Stimulated activated memory B cell treated with anti-CD40 and anti-IgM and Interleukin-4, amounts not matched to agents 10 μg/mL and 1 μg/mL and 100 μg/mL, for 72 hours (primary cell): Measurements from ENCODE around the gene VMAC.

Source experiments
- ATAC-seq: fragments of 150-1000 bp; cut with Tn5 transposase; 2 replicates; pipeline ENCODE4 v1.10.0; 2021
- H3K27ac Mint-ChIP-seq: one replicate; pipeline ENCODE4 v1.8.0; 2022; ENCODE audit warnings: mild to moderate bottlenecking, mixed read lengths
- H3K27me3 Mint-ChIP-seq: one replicate; pipeline ENCODE4 v1.8.0; 2022; ENCODE audit warnings: mixed read lengths
- H3K36me3 Mint-ChIP-seq: one replicate; pipeline ENCODE4 v1.8.0; 2022; ENCODE audit warnings: mixed read lengths
- H3K4me1 Mint-ChIP-seq: one replicate; pipeline ENCODE4 v1.8.0; 2022; ENCODE audit warnings: mixed read lengths
- H3K4me3 Mint-ChIP-seq: one replicate; pipeline ENCODE4 v1.8.0; 2022; ENCODE audit warnings: mild to moderate bottlenecking, moderate library complexity, mixed read lengths
- H3K9me3 Mint-ChIP-seq: one replicate; pipeline ENCODE4 v1.8.0; 2022; ENCODE audit warnings: mixed read lengths

Gene VMAC

GRCh38 chr19:5943623-5944022 lies 39.0 kb downstream of the VMAC start:
- ATAC-seq = no peak
- no peak overlapping the region for H3K27ac Mint-ChIP-seq
- H3K4me3 Mint-ChIP-seq = no peak overlapping the region
- H3K9me3 Mint-ChIP-seq = no peaks in the 10 kb centered on the region
- peaks cover 36% of the 10 kb centered on the region for H3K4me1 Mint-ChIP-seq
- peaks cover 43% of the 10 kb centered on the region for H3K36me3 Mint-ChIP-seq
- H3K27me3 Mint-ChIP-seq = no peaks in the 10 kb centered on the region

- Mint-ChIP-seq H3K36me3 (peaks cover 28% of the 10 kb centered on the region), H3K4me3 (no peak overlapping the region), H3K9me3 (no peaks in the 10 kb centered on the region), H3K27me3 (no peaks in the 10 kb centered on the region), H3K27ac (no peak overlapping the region), H3K4me1 (peaks cover 68% of the 10 kb centered on the region)
- ATAC-seq = no peak
These were observed 42.8 kb downstream of the VMAC start for GRCh38 chr19:5947435-5947834.

GRCh38 chr19:5948752-5949564 lies 44.3 kb downstream of the VMAC start:
- Mint-ChIP-seq H3K4me3 (no peak overlapping the region), H3K9me3 (no peaks in the 10 kb centered on the region), H3K4me1 (peaks cover 80% of the 10 kb centered on the region), H3K27me3 (no peaks in the 10 kb centered on the region), H3K36me3 (peaks cover 28% of the 10 kb centered on the region), H3K27ac (no peak overlapping the region)
- ATAC-seq = no peak

GRCh38 chr19:5949792-5950305 lies 45.2 kb downstream of the VMAC start:
- Mint-ChIP-seq H3K36me3 (peaks cover 36% of the 10 kb centered on the region), H3K9me3 (no peaks in the 10 kb centered on the region), H3K27ac (no peak overlapping the region), H3K4me1 (peaks cover 79% of the 10 kb centered on the region), H3K27me3 (no peaks in the 10 kb centered on the region), H3K4me3 (no peak overlapping the region)
- no peak for ATAC-seq

GRCh38 chr19:5950741-5951140 lies 46.1 kb downstream of the VMAC start:
- Mint-ChIP-seq H3K36me3 (peaks cover 30% of the 10 kb centered on the region), H3K27me3 (no peaks in the 10 kb centered on the region), H3K4me1 (peaks cover 73% of the 10 kb centered on the region), H3K27ac (peak overlapping the region; percentile 50), H3K4me3 (no peak overlapping the region), H3K9me3 (no peaks in the 10 kb centered on the region)
- no peak for ATAC-seq

GRCh38 chr19:5951338-5951861 lies 46.7 kb downstream of the VMAC start:
- ATAC-seq = peak; percentile 86
- H3K4me1 Mint-ChIP-seq = peaks cover 74% of the 10 kb centered on the region
- H3K4me3 Mint-ChIP-seq = peak overlapping the region; percentile 13
- H3K27ac Mint-ChIP-seq = peak overlapping the region; percentile 50
- H3K27me3 Mint-ChIP-seq = no peaks in the 10 kb centered on the region
- H3K36me3 Mint-ChIP-seq = peaks cover 24% of the 10 kb centered on the region
- H3K9me3 Mint-ChIP-seq = no peaks in the 10 kb centered on the region

GRCh38 chr19:5952193-5953029 lies 47.7 kb downstream of the VMAC start:
- no peak for ATAC-seq
- no peaks in the 10 kb centered on the region for H3K27me3 Mint-ChIP-seq
- no peaks in the 10 kb centered on the region for H3K9me3 Mint-ChIP-seq
- H3K36me3 Mint-ChIP-seq = peaks cover 20% of the 10 kb centered on the region
- peaks cover 79% of the 10 kb centered on the region for H3K4me1 Mint-ChIP-seq
- no peak overlapping the region for H3K4me3 Mint-ChIP-seq
- H3K27ac Mint-ChIP-seq = peak overlapping the region; percentile 50

GRCh38 chr19:5953030-5953589 lies 48.4 kb downstream of the VMAC start:
- Mint-ChIP-seq H3K9me3 (no peaks in the 10 kb centered on the region), H3K4me1 (peaks cover 73% of the 10 kb centered on the region), H3K27me3 (no peaks in the 10 kb centered on the region), H3K27ac (peak overlapping the region; percentile 29), H3K36me3 (peaks cover 15% of the 10 kb centered on the region), H3K4me3 (no peak overlapping the region)
- ATAC-seq = no peak

DNA sequence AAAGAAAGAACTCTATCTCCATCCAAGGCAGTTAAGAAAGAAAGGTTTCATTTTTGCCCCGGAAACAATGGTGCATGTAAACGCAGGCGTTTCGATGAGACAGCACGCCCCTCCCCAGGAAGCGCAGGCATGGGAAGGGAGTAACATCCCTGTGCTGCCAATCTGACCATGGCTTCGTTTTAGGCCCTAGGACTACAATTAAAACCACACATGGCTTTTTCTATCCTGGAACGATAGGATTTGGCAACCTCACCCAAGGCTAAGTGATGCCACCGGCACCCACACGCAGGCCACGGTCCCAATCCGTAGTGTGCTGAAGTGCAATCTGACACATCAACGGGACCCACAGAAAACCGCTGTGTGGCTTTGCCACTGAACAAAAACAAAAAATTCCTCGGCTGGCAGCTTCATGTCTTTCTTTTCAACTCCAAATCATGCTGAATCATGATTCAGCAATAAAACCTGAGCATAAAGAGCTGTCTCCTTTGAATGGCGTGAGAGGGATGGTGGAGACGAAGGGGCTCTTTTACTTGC lies 49.1 kb downstream of the VMAC start:
- H3K27me3 Mint-ChIP-seq = no peaks in the 10 kb centered on the region
- peaks cover 74% of the 10 kb centered on the region for H3K4me1 Mint-ChIP-seq
- H3K9me3 Mint-ChIP-seq = no peaks in the 10 kb centered on the region
- peak overlapping the region; percentile 29 for H3K27ac Mint-ChIP-seq
- peaks cover 15% of the 10 kb centered on the region for H3K36me3 Mint-ChIP-seq
- H3K4me3 Mint-ChIP-seq = no peak overlapping the region
- ATAC-seq = no peak

DNA sequence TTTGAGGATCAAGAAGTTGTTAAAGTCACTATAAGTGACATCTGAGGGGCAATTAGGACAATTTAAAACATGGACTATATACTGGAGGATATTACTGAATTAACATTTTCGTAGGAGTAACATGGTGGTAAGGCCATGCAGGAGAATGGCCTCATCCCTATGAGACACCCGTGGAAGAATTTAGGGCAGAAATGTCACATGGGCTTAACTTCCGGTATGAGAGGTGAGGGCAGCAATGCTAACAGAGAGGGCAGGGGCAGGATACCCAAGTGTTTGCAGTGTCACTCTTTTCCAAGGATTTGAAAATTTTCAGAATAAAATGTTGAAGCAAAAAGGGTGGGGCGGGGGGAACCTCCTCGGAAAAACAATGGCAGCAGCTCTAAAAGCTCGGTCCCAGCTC lies 49.6 kb downstream of the VMAC start:
- H3K36me3 Mint-ChIP-seq = peaks cover 15% of the 10 kb centered on the region

GRCh38 chr19:5955636-5955935 lies 50.9 kb downstream of the VMAC start:
- H3K4me1 Mint-ChIP-seq = peaks cover 76% of the 10 kb centered on the region
- no peaks in the 10 kb centered on the region for H3K9me3 Mint-ChIP-seq
- H3K27ac Mint-ChIP-seq = no peak overlapping the region
- no peaks in the 10 kb centered on the region for H3K27me3 Mint-ChIP-seq
- H3K36me3 Mint-ChIP-seq = peaks cover 8% of the 10 kb centered on the region
- ATAC-seq = no peak
- H3K4me3 Mint-ChIP-seq = no peak overlapping the region

More for the DNA sequence above, 49.6 kb downstream of the VMAC start:
- no peak for ATAC-seq
- Mint-ChIP-seq H3K27ac (peak overlapping the region; percentile 29), H3K27me3 (no peaks in the 10 kb centered on the region), H3K4me3 (no peak overlapping the region), H3K9me3 (no peaks in the 10 kb centered on the region), H3K4me1 (peaks cover 79% of the 10 kb centered on the region)

GRCh38 chr19:5956323-5956722 lies 51.7 kb downstream of the VMAC start:
- peaks cover 8% of the 10 kb centered on the region for H3K36me3 Mint-ChIP-seq
- no peak for ATAC-seq
- H3K4me1 Mint-ChIP-seq = peaks cover 75% of the 10 kb centered on the region
- H3K4me3 Mint-ChIP-seq = no peak overlapping the region
- H3K27me3 Mint-ChIP-seq = no peaks in the 10 kb centered on the region
- H3K27ac Mint-ChIP-seq = no peak overlapping the region
- no peaks in the 10 kb centered on the region for H3K9me3 Mint-ChIP-seq

DNA sequence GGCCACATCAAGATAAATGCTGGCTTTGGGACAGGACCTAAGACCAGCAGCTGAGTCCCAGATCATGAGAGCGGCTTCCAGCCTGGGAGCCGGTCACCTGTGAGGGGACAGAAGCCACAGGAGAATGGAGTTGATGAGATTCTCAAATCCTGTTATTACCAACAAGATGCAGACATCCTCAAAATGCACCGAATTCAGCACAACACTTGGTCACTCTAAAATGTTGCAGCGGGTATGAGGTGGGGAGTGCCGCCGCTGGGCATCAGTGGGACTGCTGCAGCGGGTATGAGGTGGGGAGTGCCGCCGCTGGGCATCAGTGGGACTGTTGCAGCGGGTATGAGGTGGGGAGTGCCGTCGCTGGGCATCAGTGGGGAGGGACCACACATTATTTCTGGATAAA lies 52.1 kb downstream of the VMAC start:
- peaks cover 8% of the 10 kb centered on the region for H3K36me3 Mint-ChIP-seq
- H3K27ac Mint-ChIP-seq = no peak overlapping the region
- no peak overlapping the region for H3K4me3 Mint-ChIP-seq

DNA sequence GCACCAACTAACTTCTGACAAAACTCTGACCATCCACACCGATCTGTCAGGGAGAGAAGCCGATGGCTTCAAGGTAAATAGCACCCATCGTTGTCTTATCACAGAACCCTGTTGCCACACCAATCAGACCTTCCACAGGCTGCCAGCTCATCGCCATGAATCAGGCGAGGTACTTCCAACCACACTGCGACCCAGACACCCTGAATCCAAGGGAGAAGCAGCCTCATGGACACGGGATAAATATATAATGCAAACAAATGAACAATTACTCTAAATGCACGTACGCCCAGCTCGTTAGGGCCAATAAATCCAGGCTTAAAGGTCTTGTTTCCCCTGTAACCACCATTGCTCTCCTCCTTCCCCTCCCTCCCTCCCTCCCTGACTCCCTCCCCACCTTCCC lies 52.5 kb downstream of the VMAC start:
- Mint-ChIP-seq H3K27me3 (no peaks in the 10 kb centered on the region), H3K4me3 (no peak overlapping the region), H3K36me3 (peaks cover 8% of the 10 kb centered on the region), H3K4me1 (peaks cover 73% of the 10 kb centered on the region), H3K27ac (no peak overlapping the region), H3K9me3 (no peaks in the 10 kb centered on the region)
- no peak for ATAC-seq

More for the DNA sequence above, 52.1 kb downstream of the VMAC start:
- no peaks in the 10 kb centered on the region for H3K27me3 Mint-ChIP-seq
- H3K4me1 Mint-ChIP-seq = peaks cover 73% of the 10 kb centered on the region
- no peak for ATAC-seq
- no peaks in the 10 kb centered on the region for H3K9me3 Mint-ChIP-seq
